ENCODE data around the gene LAMC3.
"Not testable (repeated sequence)": the region's sequence is repeated elsewhere in the genome, so short reads cannot be mapped to it uniquely, and the experiment has no call there.

The LAMC3 gene

DNA sequence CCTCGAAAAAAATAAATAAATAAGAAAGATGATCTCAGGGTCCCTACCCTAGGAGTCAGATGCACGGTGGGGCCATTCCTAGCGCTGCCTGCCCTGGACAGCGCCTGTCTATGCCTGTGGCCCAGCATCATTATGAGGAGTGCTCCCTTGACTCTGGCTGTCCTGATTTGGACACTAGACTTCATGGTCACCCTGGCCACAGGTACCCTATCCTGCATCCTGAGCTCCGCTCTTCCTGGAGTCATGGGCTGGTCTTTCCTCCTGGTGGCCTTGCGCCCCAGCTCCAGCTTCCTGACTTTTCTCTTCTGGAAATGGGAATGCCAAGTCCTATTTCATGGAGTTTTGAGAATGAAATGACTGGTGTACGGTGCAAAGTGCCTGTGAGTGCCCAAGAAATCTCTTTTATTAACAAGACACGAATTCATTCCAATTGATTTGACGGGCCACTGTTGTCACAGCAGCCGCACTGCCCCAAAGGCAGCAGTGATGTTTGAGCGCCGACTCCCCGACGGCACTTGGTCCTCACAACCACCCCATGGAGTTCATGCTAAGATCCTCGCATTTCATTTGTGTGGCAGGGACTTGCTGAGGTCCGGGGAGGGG, 86.8 kb downstream of the LAMC3 start:
- Histone ChIP-seq H3K9me3 (ENCODE audit: low read length) (no peaks in the 10 kb centered on the region), H3K27me3 (ENCODE audit: control insufficient read depth in 1 of 2, insufficient read depth in 2 of 2, low read length in 2 of 2) (peaks cover 4 to 41% of the 10 kb centered on the region in 2 donors), H3K4me1 (ENCODE audit: insufficient read depth, low read length) (no peaks in the 10 kb centered on the region), H3K9ac (ENCODE audit: low read length) (no peak overlapping the region), H3K4me3 (ENCODE audit: low read depth in 1 of 2, low read length in 2 of 2) (peak overlapping the region in 1 of 2 donors; percentile 31), H3K36me3 (ENCODE audit: insufficient read depth, low read length) (no peaks in the 10 kb centered on the region), H3K27ac (ENCODE audit: low read depth, low read length) (no peak overlapping the region)

DNA sequence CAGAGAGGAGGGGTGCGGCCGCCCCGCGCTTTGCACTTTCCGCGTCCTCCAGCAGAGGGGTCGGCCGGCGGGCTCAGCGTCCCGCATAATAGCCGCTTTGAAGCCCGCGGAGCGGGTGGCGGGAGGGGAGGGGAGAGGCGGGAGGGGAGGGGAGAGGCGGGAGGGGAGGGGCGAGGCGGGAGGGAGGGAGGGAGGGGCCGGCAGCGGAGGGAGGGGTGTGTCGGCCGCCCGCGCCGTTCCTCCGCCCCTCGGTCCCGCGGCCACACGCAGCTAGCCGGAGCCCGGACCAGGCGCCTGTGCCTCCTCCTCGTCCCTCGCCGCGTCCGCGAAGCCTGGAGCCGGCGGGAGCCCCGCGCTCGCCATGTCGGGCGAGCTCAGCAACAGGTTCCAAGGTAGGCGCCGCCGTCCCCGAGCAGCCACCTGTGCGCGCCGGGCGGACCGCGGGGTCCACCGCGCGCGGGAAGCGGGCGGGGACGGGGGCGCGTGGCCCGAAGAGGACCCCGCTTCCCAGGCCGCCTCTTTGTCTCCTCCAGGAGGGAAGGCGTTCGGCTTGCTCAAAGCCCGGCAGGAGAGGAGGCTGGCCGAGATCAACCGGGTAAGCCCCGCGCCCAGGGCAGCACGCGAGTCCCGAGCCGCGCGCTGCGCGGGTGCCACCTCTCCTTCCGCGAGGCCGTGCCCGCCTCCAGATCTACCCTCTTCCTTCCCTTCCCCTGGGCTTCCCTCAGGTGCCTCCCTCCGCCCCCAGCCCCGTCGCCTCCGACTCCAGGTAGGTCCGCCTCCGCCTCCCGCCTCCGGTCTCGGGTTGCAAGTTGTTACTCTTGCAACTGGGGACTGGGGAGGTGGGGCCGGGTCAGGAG, 87.5 kb downstream of the LAMC3 start, which contains the start of gene AIF1L:
Gene AIF1L, plus strand, starts transcription at position 263 of the 857 bp plus-strand sequence. Its CDS starts 99 bp downstream, at position 362.
- H3K4me3 ChIP-seq (ENCODE audit: low read depth in 1 of 2, low read length in 2 of 2) = peak within 1 kb of the TSS in 1 of 2 donors; percentile 31
- no peaks in the 10 kb centered on the region for H3K4me1 ChIP-seq (ENCODE audit: insufficient read depth, low read length)
- H3K9ac ChIP-seq (ENCODE audit: low read length) = no peak within 1 kb of the TSS
- H3K27ac ChIP-seq (ENCODE audit: low read depth, low read length) = no peak within 1 kb of the TSS
- H3K9me3 ChIP-seq (ENCODE audit: low read length) = no peaks in the 10 kb centered on the region
- no peaks in the 10 kb centered on the region for H3K36me3 ChIP-seq (ENCODE audit: insufficient read depth, low read length)
- H3K27me3 ChIP-seq (ENCODE audit: control insufficient read depth in 1 of 2, insufficient read depth in 2 of 2, low read length in 2 of 2) = peaks cover 4 to 41% of the 10 kb centered on the region in 2 donors

DNA sequence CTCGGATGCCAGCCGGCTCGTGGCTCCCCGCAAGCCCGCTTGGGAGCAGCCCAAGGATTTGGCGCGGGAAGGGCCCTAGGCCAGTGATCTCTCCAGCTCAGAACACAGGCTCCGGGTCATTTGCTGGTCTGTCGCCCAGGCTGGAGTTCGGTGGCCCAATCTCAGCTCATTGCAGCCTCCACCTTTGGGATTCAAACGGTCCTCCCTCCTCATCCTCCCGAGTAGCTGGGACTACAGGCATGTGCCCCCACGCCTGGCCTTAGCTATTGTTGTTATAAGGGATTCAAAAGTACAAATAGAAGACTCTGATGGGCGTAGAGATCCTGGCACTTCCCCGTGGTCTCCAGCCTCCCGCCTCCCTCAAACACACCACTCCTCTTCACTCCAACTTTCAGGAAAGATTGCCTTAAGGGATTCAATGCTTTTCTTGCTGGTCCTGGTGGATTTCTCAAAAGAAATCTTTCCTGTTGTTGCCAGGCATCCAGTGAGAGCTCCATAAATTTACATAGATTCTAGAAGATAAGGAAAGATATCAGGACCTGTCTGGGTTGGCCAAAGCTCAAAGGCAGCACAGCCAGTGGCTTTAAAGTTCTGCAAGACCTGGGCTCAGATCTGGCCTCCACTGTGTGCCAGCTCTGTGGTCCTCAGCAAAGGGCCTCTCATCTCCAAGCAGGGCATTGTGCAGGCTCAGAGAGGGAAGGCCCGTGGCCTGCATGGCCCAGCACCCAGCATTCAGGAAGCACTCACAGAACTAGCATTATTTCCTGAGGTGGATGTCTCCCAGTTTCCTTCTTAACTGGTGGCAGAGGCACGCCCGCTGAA, 88.4 kb downstream of the LAMC3 start:
- H3K27me3 ChIP-seq (ENCODE audit: control insufficient read depth in 1 of 2, insufficient read depth in 2 of 2, low read length in 2 of 2) = peaks cover 4 to 41% of the 10 kb centered on the region in 2 donors
- H3K4me1 ChIP-seq (ENCODE audit: insufficient read depth, low read length) = no peaks in the 10 kb centered on the region
- H3K36me3 ChIP-seq (ENCODE audit: insufficient read depth, low read length) = no peaks in the 10 kb centered on the region
- H3K27ac ChIP-seq (ENCODE audit: low read depth, low read length) = no peak overlapping the region
- no peak overlapping the region for H3K9ac ChIP-seq (ENCODE audit: low read length)
- H3K4me3 ChIP-seq (ENCODE audit: low read depth in 1 of 2, low read length in 2 of 2) = peak overlapping the region in 1 of 2 donors; percentile 7
- no peaks in the 10 kb centered on the region for H3K9me3 ChIP-seq (ENCODE audit: low read length)

DNA sequence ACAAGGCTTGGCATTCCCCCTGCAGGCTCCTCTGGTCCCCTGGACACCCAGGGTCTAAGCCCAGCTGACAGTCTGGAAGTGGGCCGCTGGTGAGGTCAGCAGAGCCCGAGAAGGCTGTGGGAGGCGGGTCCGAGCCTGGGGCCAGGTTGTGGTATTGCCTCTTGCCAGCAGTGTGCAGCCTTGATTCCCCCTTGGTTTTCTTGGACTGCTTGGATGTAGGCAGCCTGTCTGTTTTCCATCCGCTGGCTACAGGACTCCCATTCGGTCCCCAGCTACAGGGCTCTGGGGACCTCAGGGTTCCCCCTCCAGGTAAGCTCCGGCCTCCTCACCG, 88.9 kb downstream of the LAMC3 start:
- Histone ChIP-seq H3K9me3 (ENCODE audit: low read length) (no peaks in the 10 kb centered on the region), H3K27me3 (ENCODE audit: control insufficient read depth in 1 of 2, insufficient read depth in 2 of 2, low read length in 2 of 2) (peaks cover 4 to 41% of the 10 kb centered on the region in 2 donors), H3K36me3 (ENCODE audit: insufficient read depth, low read length) (no peaks in the 10 kb centered on the region), H3K4me1 (ENCODE audit: insufficient read depth, low read length) (no peaks in the 10 kb centered on the region), H3K4me3 (ENCODE audit: low read depth in 1 of 2, low read length in 2 of 2) (no peak overlapping the region), H3K27ac (ENCODE audit: low read depth, low read length) (no peak overlapping the region), H3K9ac (ENCODE audit: low read length) (no peak overlapping the region)

DNA sequence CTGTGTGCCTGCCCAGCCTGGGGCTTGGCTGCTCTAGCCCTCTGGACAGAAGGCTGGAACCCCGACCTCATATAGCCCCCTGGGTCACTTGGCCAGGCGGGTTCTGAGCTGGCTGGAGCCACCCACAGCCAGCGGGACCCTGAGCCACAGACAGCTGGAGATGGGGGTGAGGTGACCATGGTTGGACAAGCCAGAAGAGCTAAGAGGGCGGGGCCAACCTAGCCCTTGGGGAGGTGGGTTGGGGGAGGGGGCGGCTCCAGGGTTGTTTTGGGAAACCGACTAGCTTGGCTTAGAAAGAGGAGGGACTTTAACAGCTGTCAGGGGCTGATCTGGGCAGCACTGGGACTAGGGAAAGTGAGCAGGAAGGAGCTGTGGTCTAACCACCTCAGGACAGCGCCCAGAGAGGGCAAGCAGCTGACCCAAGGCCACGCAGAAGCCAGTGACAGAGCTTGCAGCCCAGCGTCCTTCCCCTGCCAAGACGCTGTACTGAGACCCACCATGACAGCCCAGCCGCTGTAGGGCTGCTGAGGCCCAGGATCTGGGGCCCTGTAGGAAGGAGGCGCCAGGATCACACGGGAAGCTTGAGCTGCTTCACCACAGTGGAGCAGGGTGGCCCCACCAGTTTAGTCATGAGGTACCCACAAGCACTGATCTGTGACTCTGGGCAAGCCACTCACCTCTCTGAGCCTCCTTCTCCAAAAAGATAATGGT, 89.6 kb downstream of the LAMC3 start:
- Histone ChIP-seq H3K9me3 (ENCODE audit: low read length) (no peaks in the 10 kb centered on the region), H3K36me3 (ENCODE audit: insufficient read depth, low read length) (no peaks in the 10 kb centered on the region), H3K4me1 (ENCODE audit: insufficient read depth, low read length) (no peaks in the 10 kb centered on the region), H3K4me3 (ENCODE audit: low read depth in 1 of 2, low read length in 2 of 2) (no peak overlapping the region), H3K9ac (ENCODE audit: low read length) (no peak overlapping the region), H3K27me3 (ENCODE audit: control insufficient read depth in 1 of 2, insufficient read depth in 2 of 2, low read length in 2 of 2) (peaks cover 4 to 41% of the 10 kb centered on the region in 2 donors), H3K27ac (ENCODE audit: low read depth, low read length) (no peak overlapping the region)

DNA sequence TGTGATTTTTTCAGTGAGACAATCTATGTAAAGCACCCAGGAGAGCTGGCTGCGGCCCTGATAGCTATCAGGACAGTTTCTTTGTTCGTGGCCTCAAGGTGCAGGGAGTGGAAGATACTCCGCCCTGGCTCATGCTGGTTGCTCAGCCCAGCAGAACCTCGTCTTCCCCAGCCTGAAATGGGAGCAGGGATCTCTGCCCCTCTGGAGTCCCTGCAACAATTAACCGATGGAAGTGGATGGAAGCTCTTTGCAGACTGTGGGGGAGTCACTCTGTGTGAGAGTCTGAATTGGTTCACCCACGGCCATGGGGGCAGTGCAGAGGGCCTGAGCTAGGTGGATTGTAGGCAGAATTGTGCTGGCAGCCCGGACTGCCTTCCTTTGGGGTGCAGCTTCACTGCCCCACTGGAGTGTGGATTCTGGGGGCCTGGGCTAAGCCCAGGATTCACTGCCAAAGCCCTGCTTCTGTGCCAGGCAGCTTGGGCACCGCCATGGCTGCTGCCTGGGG, 90.2 kb downstream of the LAMC3 start:
- Histone ChIP-seq H3K9ac (ENCODE audit: low read length) (no peak overlapping the region), H3K27me3 (ENCODE audit: control insufficient read depth in 1 of 2, insufficient read depth in 2 of 2, low read length in 2 of 2) (peaks cover 4 to 41% of the 10 kb centered on the region in 2 donors), H3K36me3 (ENCODE audit: insufficient read depth, low read length) (no peaks in the 10 kb centered on the region), H3K27ac (ENCODE audit: low read depth, low read length) (no peak overlapping the region), H3K9me3 (ENCODE audit: low read length) (no peaks in the 10 kb centered on the region), H3K4me3 (ENCODE audit: low read depth in 1 of 2, low read length in 2 of 2) (no peak overlapping the region), H3K4me1 (ENCODE audit: insufficient read depth, low read length) (no peaks in the 10 kb centered on the region)

DNA sequence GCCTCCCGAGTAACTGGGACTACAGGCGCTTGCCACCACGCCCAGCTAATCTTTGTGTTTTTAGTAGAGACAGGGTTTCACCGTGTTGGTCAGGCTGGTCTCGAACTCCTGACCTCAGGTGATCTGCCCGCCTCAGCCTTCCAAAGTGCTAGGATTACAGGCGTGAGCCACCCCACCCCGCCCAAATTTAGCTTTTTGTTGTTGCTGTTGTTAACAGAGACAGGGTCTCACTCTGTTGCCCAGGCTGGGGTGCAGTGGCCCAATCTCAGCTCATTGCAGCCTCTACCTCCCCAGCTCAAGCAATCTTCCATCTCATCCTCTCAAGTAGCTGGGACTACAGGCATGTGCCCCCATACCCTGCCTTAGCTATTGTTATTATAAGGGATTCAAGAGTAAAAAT, 90.9 kb downstream of the LAMC3 start:
- H3K9ac ChIP-seq (ENCODE audit: low read length); H3K9me3 ChIP-seq (ENCODE audit: low read length); H3K4me1 ChIP-seq (ENCODE audit: insufficient read depth, low read length); H3K36me3 ChIP-seq (ENCODE audit: insufficient read depth, low read length); H3K27ac ChIP-seq (ENCODE audit: low read depth, low read length); H3K4me3 ChIP-seq (ENCODE audit: low read depth in 1 of 2, low read length in 2 of 2): not testable (repeated sequence)
- peaks cover under 1 to 37% of the 10 kb centered on the region in 2 donors for H3K27me3 ChIP-seq (ENCODE audit: control insufficient read depth in 1 of 2, insufficient read depth in 2 of 2, low read length in 2 of 2)

DNA sequence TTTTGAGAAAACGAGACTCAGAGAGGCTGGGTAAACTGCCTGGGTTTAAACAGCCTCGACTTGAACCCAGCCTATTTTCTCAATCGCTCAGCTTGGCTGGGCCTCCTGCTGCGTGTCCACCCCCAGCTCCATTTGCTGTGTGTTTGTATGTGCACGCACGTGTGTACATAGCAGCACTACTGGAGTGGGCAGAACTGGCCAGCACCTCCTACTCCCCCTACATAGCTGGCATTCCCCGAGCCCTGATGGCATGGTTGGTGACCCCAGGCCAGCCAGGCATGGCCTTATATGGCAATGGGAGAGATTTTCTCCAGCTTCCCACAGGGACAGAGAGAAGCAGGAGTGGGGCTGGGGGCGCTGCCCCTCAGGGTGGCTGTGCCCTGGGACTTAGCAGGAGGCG, 91.5 kb downstream of the LAMC3 start:
- H3K4me1 ChIP-seq (ENCODE audit: insufficient read depth, low read length) = no peaks in the 10 kb centered on the region
- no peak overlapping the region for H3K27ac ChIP-seq (ENCODE audit: low read depth, low read length)
- H3K9ac ChIP-seq (ENCODE audit: low read length) = no peak overlapping the region

DNA sequence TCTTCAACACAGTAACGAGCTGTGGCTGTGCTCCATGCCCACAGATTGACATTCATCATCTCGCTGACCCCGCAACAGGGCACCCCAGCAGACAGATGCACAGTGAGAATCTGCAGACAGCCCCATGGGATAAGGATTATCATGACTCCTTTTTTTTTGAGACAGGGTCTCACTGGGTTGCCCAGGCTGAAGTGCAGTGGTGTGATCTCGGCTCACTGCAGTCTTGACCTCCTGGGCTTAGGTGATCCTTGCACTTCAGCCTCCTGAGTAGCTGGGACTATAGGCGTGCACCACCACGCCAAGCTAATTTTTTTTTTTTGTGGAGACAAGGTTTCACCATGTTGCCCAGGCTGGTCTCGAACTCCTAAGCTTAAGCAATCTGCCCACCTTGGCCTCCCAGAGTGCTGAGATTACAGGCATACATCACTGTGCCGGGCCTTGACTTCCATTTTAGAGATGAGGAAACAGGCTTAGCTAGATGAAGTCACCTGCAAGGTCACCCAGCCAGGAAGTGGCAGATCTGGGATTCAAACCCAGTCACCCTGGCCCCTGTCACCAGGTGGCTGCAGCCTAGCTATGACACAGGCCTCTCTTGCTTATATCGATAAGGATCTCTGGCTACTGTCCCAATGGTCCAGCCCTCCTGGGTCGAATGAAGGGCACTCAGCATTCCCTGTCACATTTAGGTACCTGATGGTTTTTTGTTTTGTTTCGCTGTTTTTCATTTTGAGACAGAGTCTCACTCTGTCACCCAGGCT, 92.4 kb downstream of the LAMC3 start:
- Histone ChIP-seq H3K27ac (ENCODE audit: low read depth, low read length) (no peak overlapping the region), H3K36me3 (ENCODE audit: insufficient read depth, low read length) (no peaks in the 10 kb centered on the region), H3K4me3 (ENCODE audit: low read depth in 1 of 2, low read length in 2 of 2) (no peak overlapping the region), H3K9me3 (ENCODE audit: low read length) (no peaks in the 10 kb centered on the region), H3K4me1 (ENCODE audit: insufficient read depth, low read length) (no peaks in the 10 kb centered on the region), H3K9ac (ENCODE audit: low read length) (no peak overlapping the region), H3K27me3 (ENCODE audit: control insufficient read depth in 1 of 2, insufficient read depth in 2 of 2, low read length in 2 of 2) (peaks cover 0 to 25% of the 10 kb centered on the region in 2 donors)

More for the DNA sequence above, 91.5 kb downstream of the LAMC3 start:
- Histone ChIP-seq H3K9me3 (ENCODE audit: low read length) (no peaks in the 10 kb centered on the region), H3K27me3 (ENCODE audit: control insufficient read depth in 1 of 2, insufficient read depth in 2 of 2, low read length in 2 of 2) (peaks cover 0 to 31% of the 10 kb centered on the region in 2 donors), H3K4me3 (ENCODE audit: low read depth in 1 of 2, low read length in 2 of 2) (no peak overlapping the region), H3K36me3 (ENCODE audit: insufficient read depth, low read length) (no peaks in the 10 kb centered on the region)

DNA sequence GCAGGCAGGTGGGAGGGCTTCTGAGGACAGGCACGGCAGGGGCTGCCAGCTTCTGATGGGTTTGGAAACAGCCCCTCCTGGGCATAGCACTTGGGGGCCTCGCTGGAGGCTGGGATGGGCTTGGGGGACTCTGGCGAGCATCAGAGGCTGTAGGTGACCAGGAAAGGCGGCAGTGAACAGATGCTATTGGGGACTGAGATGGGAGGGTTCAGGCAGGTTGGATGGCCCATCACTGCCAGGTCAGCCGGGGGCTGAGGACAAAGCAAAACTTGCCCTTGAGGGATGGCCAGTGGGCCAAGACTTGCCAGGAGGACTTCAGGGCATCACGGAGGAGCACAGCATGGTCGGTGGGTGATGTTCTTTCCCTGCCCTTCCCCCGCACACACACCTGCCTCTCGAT, 94.0 kb downstream of the LAMC3 start:
- H3K27ac ChIP-seq (ENCODE audit: low read depth, low read length) = no peak overlapping the region
- H3K4me1 ChIP-seq (ENCODE audit: insufficient read depth, low read length) = no peaks in the 10 kb centered on the region
- H3K27me3 ChIP-seq (ENCODE audit: control insufficient read depth in 1 of 2, insufficient read depth in 2 of 2, low read length in 2 of 2) = peaks cover 0 to 9% of the 10 kb centered on the region in 2 donors
- H3K4me3 ChIP-seq (ENCODE audit: low read depth in 1 of 2, low read length in 2 of 2) = no peak overlapping the region
- no peaks in the 10 kb centered on the region for H3K36me3 ChIP-seq (ENCODE audit: insufficient read depth, low read length)
- no peak overlapping the region for H3K9ac ChIP-seq (ENCODE audit: low read length)
- H3K9me3 ChIP-seq (ENCODE audit: low read length) = no peaks in the 10 kb centered on the region

Measured in muscle layer of colon (tissue), 2 donors.